Breast epithelium (tissue), 4 donors: ENCODE results near the gene TMEM164. TPM values are rescaled to one million over a fixed set of nuclear protein-coding genes. Genes with fewer than 3 reads are reported as not detected.

Source experiments
- DNase-seq, 2 donors: peaks; one replicate each; pipeline ENCODE4 v3.0.0-alpha.2; 2019; ENCODE audit warnings: low spot score in 2 of 2
- H3K27ac ChIP-seq, 2 donors: fragments of 200-600 bp; sonication (generic) in 1 of 2; one replicate each; pipeline ENCODE4 v1.5.1; 2016 to 2019; ENCODE audit warnings: mild to moderate bottlenecking in 1 of 2
- H3K27me3 ChIP-seq, 2 donors: fragments of 200-600 bp; sonication (generic) in 1 of 2; one replicate each; pipeline versions ENCODE4 v1.5.1 to v1.6.0; 2017 to 2019; ENCODE audit warnings: control low read depth in 1 of 2, mild to moderate bottlenecking in 1 of 2
- H3K36me3 ChIP-seq: fragments of 200-600 bp; one replicate; pipeline ENCODE4 v1.5.1; 2019
- H3K4me1 ChIP-seq, 2 donors: fragments of 200-600 bp; sonication (generic); one replicate each; pipeline ENCODE4 v1.5.1; 2016 to 2019; ENCODE audit warnings: control low read depth in 1 of 2
- H3K4me3 ChIP-seq, 3 donors: fragments of 200-600 bp; sonication (generic); 1 replicate in 2 of 3; 2 replicates in 1 of 3; pipeline ENCODE4 v1.5.1; 2016 to 2019; ENCODE audit warnings: mild to moderate bottlenecking in 3 of 3, moderate library complexity in 2 of 3
- H3K9me3 ChIP-seq, 2 donors: fragments of 200-600 bp; sonication (generic) in 1 of 2; one replicate each; pipeline ENCODE4 v1.5.1; 2016 to 2019; ENCODE audit warnings: control low read depth in 1 of 2
- POLR2A ChIP-seq: fragments of 450-650 bp; IDR thresholded peaks from one replicate; pipeline ENCODE4 v1.6.1; 2016; ENCODE audit warnings: antibody characterized with exemption, mild to moderate bottlenecking, moderate library complexity
- POLR2AphosphoS5 ChIP-seq, 3 donors: sonication (generic); formaldehyde crosslinking; IDR thresholded peaks; one replicate each; pipeline ENCODE4 v1.6.1; 2017; ENCODE audit warnings: antibody characterized with exemption in 3 of 3
- intact Hi-C: fragments of 100-400 bp; cut with DNase I; formaldehyde crosslinking; loops from one replicate; pipeline ENCODE4 v1.15.1; 2023; ENCODE audit warnings: low total_unique reads
- total RNA-seq, 3 donors: library from RNA; depleted of rRNA; stranded (reverse); fragments of >200 nt; gene quantifications; one replicate each; pipeline ENCODE4 v1.1.0, GENCODE V29; 2016
- TF ChIP-seq, protein P1 (sequence below), 3 donors: fragments of 450-650 bp; IDR thresholded peaks; one replicate each; pipeline ENCODE4 v1.5.1; 2016 to 2017; ENCODE audit warnings: antibody characterized with exemption in 3 of 3, mild to moderate bottlenecking in 3 of 3, moderate library complexity in 3 of 3

The TMEM164 gene
- total RNA-seq, 3 donors from 2014 or later = 35.7 to 58.7 (median 56.5) TPM

DNA sequence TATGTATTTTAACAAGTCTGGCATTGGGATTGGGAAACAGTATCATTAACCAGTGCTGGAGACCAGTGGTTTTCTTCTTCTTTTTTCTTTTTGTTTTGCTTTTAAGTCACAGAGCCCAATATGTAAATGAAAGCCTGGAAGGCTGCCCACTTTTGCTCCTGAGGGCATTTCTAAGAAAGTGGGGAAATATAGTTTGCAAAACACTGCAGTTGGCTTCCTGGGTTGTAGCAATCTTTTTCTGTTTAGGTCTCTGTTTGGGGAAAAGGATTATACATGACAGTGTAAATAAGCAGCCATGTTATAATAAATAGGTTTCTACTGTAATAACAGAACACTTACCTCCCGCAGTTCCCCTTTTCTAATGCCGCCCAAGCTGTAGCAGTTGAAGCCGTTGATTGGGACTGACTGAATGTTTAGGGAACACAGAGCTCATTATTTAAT lies 105.5 kb downstream of the TMEM164 start:
- H3K27me3 ChIP-seq = peaks cover 0 to 58% of the 10 kb centered on the region in 2 donors
- H3K27ac ChIP-seq = no peak overlapping the region
- no peaks in the 10 kb centered on the region for H3K9me3 ChIP-seq
- no peak overlapping the region for H3K4me3 ChIP-seq
- DNase-seq = no peak
- intact Hi-C loops = no loop called here
- TF ChIP-seq POLR2A = no peak
- TF ChIP-seq, protein P1, sequence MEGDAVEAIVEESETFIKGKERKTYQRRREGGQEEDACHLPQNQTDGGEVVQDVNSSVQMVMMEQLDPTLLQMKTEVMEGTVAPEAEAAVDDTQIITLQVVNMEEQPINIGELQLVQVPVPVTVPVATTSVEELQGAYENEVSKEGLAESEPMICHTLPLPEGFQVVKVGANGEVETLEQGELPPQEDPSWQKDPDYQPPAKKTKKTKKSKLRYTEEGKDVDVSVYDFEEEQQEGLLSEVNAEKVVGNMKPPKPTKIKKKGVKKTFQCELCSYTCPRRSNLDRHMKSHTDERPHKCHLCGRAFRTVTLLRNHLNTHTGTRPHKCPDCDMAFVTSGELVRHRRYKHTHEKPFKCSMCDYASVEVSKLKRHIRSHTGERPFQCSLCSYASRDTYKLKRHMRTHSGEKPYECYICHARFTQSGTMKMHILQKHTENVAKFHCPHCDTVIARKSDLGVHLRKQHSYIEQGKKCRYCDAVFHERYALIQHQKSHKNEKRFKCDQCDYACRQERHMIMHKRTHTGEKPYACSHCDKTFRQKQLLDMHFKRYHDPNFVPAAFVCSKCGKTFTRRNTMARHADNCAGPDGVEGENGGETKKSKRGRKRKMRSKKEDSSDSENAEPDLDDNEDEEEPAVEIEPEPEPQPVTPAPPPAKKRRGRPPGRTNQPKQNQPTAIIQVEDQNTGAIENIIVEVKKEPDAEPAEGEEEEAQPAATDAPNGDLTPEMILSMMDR (IDR thresholded peaks at IDR 0.05) = no peak
- TF ChIP-seq POLR2AphosphoS5 (IDR thresholded peaks at IDR 0.05) = no peak
- H3K4me1 ChIP-seq = no peaks in the 10 kb centered on the region
- no peaks in the 10 kb centered on the region for H3K36me3 ChIP-seq

DNA sequence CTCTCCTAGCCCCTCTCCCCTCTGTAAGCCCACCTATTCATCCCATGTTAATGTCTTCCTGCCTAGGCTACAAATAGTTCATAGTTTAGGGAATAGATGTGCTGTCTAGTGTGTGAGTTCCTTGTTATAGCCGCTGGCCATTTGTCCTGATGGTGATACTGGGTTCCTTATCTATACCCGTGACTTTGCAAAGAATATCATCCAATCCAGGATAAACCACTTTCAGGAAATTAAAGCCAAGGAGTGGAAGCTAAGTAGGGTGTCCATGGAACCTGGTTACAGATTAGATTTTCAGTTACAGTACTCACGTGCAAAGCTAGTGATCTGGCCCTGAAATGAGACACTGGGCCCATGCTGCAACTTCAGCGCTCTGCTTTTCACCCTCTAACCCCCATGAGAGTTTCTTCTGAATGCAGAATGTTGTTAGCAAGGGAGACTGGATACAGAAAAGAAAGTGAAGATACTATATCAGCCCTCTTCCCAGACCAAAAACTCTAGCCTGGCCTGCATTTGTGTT lies 111.4 kb downstream of the TMEM164 start:
- TF ChIP-seq POLR2AphosphoS5 (IDR thresholded peaks at IDR 0.05) (no peak), POLR2A (no peak)
- TF ChIP-seq, protein P1 (IDR thresholded peaks at IDR 0.05) = no peak

DNA sequence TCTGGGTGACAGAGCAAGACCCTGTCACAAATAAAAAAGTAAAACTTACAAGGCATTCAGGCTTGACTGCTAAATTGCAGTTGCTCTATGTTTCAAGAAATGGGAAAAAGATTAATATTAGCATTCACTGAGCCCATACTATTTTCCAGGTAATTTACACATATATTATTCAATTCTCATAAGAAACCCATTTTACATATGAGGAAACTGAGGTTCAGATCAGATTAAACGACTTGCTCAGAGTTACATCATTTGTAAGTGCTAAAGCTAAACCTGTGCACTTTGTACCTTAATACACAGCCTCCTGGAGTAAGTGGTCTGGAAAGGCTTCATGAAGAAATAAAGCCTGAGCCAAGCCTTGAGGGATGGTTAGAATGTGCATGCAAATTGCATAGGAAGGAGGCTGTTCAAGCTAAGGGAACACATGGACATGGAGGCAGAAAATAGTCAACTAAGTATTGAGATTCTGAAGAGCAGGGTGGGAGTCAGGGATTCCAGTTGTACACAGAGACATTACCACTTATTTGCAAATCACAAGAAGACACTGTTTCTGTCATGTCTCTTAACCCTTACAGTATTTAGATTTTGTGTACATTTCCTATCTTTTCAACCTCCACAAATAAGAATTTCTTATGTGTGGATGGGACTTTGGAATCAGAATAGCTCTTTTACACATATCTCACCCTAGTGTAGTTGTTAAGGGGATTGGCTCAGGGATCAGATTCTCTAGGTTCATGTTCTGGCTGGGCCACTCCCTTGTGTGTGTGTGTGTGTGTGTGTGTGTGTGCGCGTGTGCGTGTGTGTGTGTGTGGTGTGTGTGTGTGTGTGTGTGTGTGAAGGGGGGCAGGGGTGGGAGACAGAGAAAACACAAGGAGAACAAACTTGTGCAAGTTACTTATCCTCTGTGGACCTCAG lies 113.4 kb downstream of the TMEM164 start:
- DNase-seq = no peak
- Histone ChIP-seq H3K9me3 (no peaks in the 10 kb centered on the region), H3K4me1 (no peaks in the 10 kb centered on the region), H3K27ac (no peak overlapping the region), H3K4me3 (no peak overlapping the region), H3K36me3 (no peaks in the 10 kb centered on the region), H3K27me3 (peaks cover 0 to 23% of the 10 kb centered on the region in 2 donors)
- intact Hi-C loops = no loop called here
- TF ChIP-seq, protein P1 (IDR thresholded peaks at IDR 0.05) = no peak
- no peak for TF ChIP-seq POLR2A
- TF ChIP-seq POLR2AphosphoS5 (IDR thresholded peaks at IDR 0.05) = no peak

More for the DNA sequence above, 111.4 kb downstream of the TMEM164 start:
- no peak overlapping the region for H3K4me3 ChIP-seq
- no peak for DNase-seq
- no peaks in the 10 kb centered on the region for H3K9me3 ChIP-seq
- H3K4me1 ChIP-seq = no peaks in the 10 kb centered on the region
- intact Hi-C loops = no loop called here
- H3K27me3 ChIP-seq = peaks cover 0 to 42% of the 10 kb centered on the region in 2 donors
- H3K27ac ChIP-seq = no peak overlapping the region
- no peaks in the 10 kb centered on the region for H3K36me3 ChIP-seq

DNA sequence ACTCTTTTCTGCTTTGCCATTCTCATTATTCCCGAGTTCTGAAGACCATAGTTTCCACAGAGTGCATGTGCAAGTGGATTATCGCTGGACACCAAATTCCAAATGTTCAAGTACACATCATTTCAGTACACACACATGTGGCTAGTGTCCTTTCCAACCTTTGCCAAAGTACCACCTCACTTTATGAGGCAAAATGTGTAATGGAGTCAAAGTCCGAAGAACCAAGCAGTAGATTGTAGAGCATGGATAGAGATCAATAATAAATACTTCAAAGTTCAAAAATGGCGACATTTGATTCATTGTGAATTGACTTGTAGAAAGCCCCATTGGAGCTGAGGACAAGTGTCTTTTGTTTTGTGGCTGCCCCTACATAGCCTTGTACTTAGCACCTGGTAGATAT lies 115.6 kb downstream of the TMEM164 start:
- Histone ChIP-seq H3K36me3 (no peaks in the 10 kb centered on the region), H3K27me3 (peaks cover 0 to 20% of the 10 kb centered on the region in 2 donors), H3K4me1 (no peaks in the 10 kb centered on the region), H3K27ac (no peak overlapping the region), H3K9me3 (no peaks in the 10 kb centered on the region), H3K4me3 (no peak overlapping the region)
- DNase-seq = no peak
- intact Hi-C loops = no loop called here
- TF ChIP-seq POLR2AphosphoS5 (IDR thresholded peaks at IDR 0.05) (no peak), POLR2A (no peak)
- TF ChIP-seq, protein P1 (IDR thresholded peaks at IDR 0.05) = no peak

DNA sequence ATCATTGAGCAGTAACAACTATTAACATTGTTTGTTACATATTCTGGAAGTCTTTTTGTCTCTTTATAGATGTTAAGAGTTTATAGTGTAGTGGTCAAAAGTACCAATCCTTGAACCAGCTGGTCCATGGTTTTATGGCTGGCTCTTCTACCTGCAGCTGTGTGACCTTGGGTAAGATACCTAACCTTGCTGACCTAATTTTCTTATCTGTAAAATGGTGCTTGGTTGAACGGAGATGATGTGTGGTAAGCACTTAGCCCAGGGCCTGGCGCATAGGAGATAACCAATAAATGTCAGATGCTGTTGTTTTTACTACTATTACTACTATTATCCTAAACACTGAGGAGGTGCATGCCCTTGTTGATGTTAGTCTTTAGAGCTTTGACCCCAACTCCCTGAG lies 116.6 kb downstream of the TMEM164 start:
- intact Hi-C loops = no loop called here
- no peak for TF ChIP-seq POLR2AphosphoS5 (IDR thresholded peaks at IDR 0.05)
- TF ChIP-seq POLR2A = no peak
- TF ChIP-seq, protein P1 (IDR thresholded peaks at IDR 0.05) = no peak
- Histone ChIP-seq H3K4me3 (no peak overlapping the region), H3K36me3 (no peaks in the 10 kb centered on the region), H3K27me3 (peaks cover 0 to 18% of the 10 kb centered on the region in 2 donors), H3K4me1 (no peaks in the 10 kb centered on the region), H3K9me3 (no peaks in the 10 kb centered on the region), H3K27ac (no peak overlapping the region)
- DNase-seq = no peak
